H9 (cell line): Measurements from ENCODE around the gene ANKRD44. TPM values are rescaled to one million over a fixed set of nuclear protein-coding genes. Genes with fewer than 3 reads are reported as not detected.

Experiments
- DNase-seq: peaks from one replicate; pipeline ENCODE4 v3.0.0-alpha.2; 2017
- H2AFZ ChIP-seq: one replicate; pipeline ENCODE4 v1.6.1; 2013; ENCODE audit warnings: mild to moderate bottlenecking, low read length, control low read depth, moderate library complexity
- H2AK5ac ChIP-seq: 2 replicates; pipeline ENCODE4 v1.6.1; 2013; ENCODE audit warnings: low read length, control low read depth, mixed read lengths; ENCODE audit not compliant: insufficient read length
- H2BK120ac ChIP-seq: one replicate; pipeline ENCODE4 v1.6.1; 2013; ENCODE audit warnings: low read depth, mild to moderate bottlenecking, low read length, control low read depth, inconsistent platforms; ENCODE audit not compliant: poor library complexity, severe bottlenecking
- H2BK12ac ChIP-seq: 2 replicates; pipeline ENCODE4 v1.6.1; 2013; ENCODE audit warnings: low read length, control low read depth, mixed read lengths, low read depth; ENCODE audit not compliant: insufficient read length
- H2BK15ac ChIP-seq: 2 replicates; pipeline ENCODE4 v1.6.1; 2013; ENCODE audit warnings: low read depth, low read length, control low read depth
- H2BK20ac ChIP-seq: one replicate; pipeline ENCODE4 v1.6.1; 2013; ENCODE audit warnings: low read depth, mild to moderate bottlenecking, low read length, control low read depth, inconsistent platforms; ENCODE audit not compliant: poor library complexity, severe bottlenecking
- H2BK5ac ChIP-seq: 2 replicates; pipeline ENCODE4 v1.6.1; 2013; ENCODE audit warnings: low read length, control low read depth, mixed read lengths; ENCODE audit not compliant: insufficient read length
- H3K14ac ChIP-seq: 2 replicates; pipeline ENCODE4 v1.6.1; 2013; ENCODE audit warnings: low read length, control low read depth; ENCODE audit not compliant: insufficient read depth
- H3K18ac ChIP-seq: 2 replicates; pipeline ENCODE4 v1.6.1; 2013; ENCODE audit warnings: low read depth, mild to moderate bottlenecking, mixed read lengths, low read length, control low read depth; ENCODE audit not compliant: insufficient read length
- H3K23ac ChIP-seq: 2 replicates; pipeline ENCODE4 v1.6.1; 2013; ENCODE audit warnings: low read length, control low read depth, mixed read lengths, low read depth; ENCODE audit not compliant: insufficient read length
- H3K23me2 ChIP-seq: 2 replicates; pipeline ENCODE4 v1.6.1; 2013; ENCODE audit warnings: low read depth, mild to moderate bottlenecking, mixed read lengths, low read length, control low read depth; ENCODE audit not compliant: insufficient read length, poor library complexity, severe bottlenecking
- H3K27ac ChIP-seq: 2 replicates; pipeline ENCODE4 v1.5.1; 2013; ENCODE audit warnings: low read length, control low read depth, mixed read lengths, low read depth; ENCODE audit not compliant: insufficient read length
- H3K27me3 ChIP-seq: 2 replicates; pipeline ENCODE4 v1.6.1; 2013; ENCODE audit warnings: low read length, control low read depth, inconsistent platforms; ENCODE audit not compliant: insufficient read depth
- H3K4ac ChIP-seq: 2 replicates; pipeline ENCODE4 v1.6.1; 2013; ENCODE audit warnings: low read depth, mild to moderate bottlenecking, control low read depth, inconsistent platforms, low read length, moderate library complexity
- H3K4me1 ChIP-seq: 2 replicates; pipeline ENCODE4 v1.6.1; 2013; ENCODE audit warnings: low read length, control low read depth, inconsistent platforms; ENCODE audit not compliant: insufficient read depth
- H3K4me2 ChIP-seq: 2 replicates; pipeline ENCODE4 v1.6.1; 2013; ENCODE audit warnings: low read length, control low read depth, mixed read lengths; ENCODE audit not compliant: insufficient read length, insufficient read depth
- H3K56ac ChIP-seq: 2 replicates; pipeline ENCODE4 v1.6.1; 2013; ENCODE audit warnings: low read depth, mild to moderate bottlenecking, mixed read lengths, low read length, control low read depth; ENCODE audit not compliant: insufficient read length
- H3K79me1 ChIP-seq: 2 replicates; pipeline ENCODE4 v1.6.1; 2013; ENCODE audit warnings: low read depth, mild to moderate bottlenecking, moderate library complexity, low read length, control low read depth, inconsistent platforms; ENCODE audit not compliant: insufficient read depth, poor library complexity, severe bottlenecking
- H3K79me2 ChIP-seq: 2 replicates; pipeline ENCODE4 v1.6.1; 2013; ENCODE audit warnings: low read length, control low read depth, inconsistent platforms; ENCODE audit not compliant: insufficient read depth
- H3K9ac ChIP-seq: 2 replicates; pipeline ENCODE4 v1.6.1; 2013; ENCODE audit warnings: low read length, control low read depth, mixed read lengths; ENCODE audit not compliant: insufficient read length; ENCODE audit errors: extremely low read depth
- H3K9me3 ChIP-seq: one replicate; pipeline ENCODE4 v1.6.1; 2013; ENCODE audit warnings: low read depth, low read length, inconsistent platforms; ENCODE audit not compliant: control insufficient read depth
- H3T11ph ChIP-seq: one replicate; pipeline ENCODE4 v1.6.1; 2013; ENCODE audit warnings: mild to moderate bottlenecking, low read length, control low read depth, inconsistent platforms
- H4K20me1 ChIP-seq: one replicate; pipeline ENCODE4 v1.6.1; 2013; ENCODE audit not compliant: control insufficient read depth, insufficient read length, insufficient read depth
- H4K5ac ChIP-seq: 2 replicates; pipeline ENCODE4 v1.6.1; 2013; ENCODE audit warnings: low read depth, mild to moderate bottlenecking, mixed read lengths, low read length, control low read depth; ENCODE audit not compliant: insufficient read length
- H4K8ac ChIP-seq: replicated peaks from 2 replicates; pipeline ENCODE4 v1.6.1; 2013; ENCODE audit warnings: low read length, control low read depth, mixed read lengths, low read depth; ENCODE audit not compliant: insufficient read length
- H4K91ac ChIP-seq: 2 replicates; pipeline ENCODE4 v1.6.1; 2013; ENCODE audit warnings: low read depth, mild to moderate bottlenecking, moderate library complexity, mixed read lengths, low read length, control low read depth; ENCODE audit not compliant: insufficient read length
- H3K27ac Mint-ChIP-seq, 3 experiments: 2 replicates in 2 of 3; 3 replicates in 1 of 3; pipeline ENCODE4 v1.8.0; 2020 to 2021; ENCODE audit warnings: mixed read lengths in 3 of 3, mild to moderate bottlenecking in 1 of 3, moderate library complexity in 1 of 3
- H3K27me3 Mint-ChIP-seq: 2 replicates; pipeline ENCODE4 v1.8.0; 2021; ENCODE audit warnings: low read depth, mild to moderate bottlenecking, moderate library complexity, mixed read lengths
- H3K36me3 Mint-ChIP-seq, 3 experiments: 2 replicates in 2 of 3; 3 replicates in 1 of 3; pipeline ENCODE4 v1.8.0; 2020 to 2021; ENCODE audit warnings: low read depth in 3 of 3, mixed read lengths in 3 of 3; ENCODE audit not compliant: insufficient read depth in 1 of 3
- H3K4me1 Mint-ChIP-seq, 2 experiments: 2 replicates each; pipeline ENCODE4 v1.8.0; 2020; ENCODE audit warnings: mixed read lengths in 2 of 2
- H3K4me3 Mint-ChIP-seq, 2 experiments: 2 replicates in 1 of 2; 3 replicates in 1 of 2; pipeline ENCODE4 v1.8.0; 2020 to 2021; ENCODE audit warnings: mild to moderate bottlenecking in 2 of 2, mixed read lengths in 2 of 2, moderate library complexity in 1 of 2
- H3K9me3 Mint-ChIP-seq, 2 experiments: 2 replicates in 1 of 2; 3 replicates in 1 of 2; pipeline ENCODE4 v1.8.0; 2020; ENCODE audit warnings: mild to moderate bottlenecking in 2 of 2, mixed read lengths in 2 of 2, moderate library complexity in 1 of 2
- WGBS: extraction: QIAGEN DNeasy Blood & Tissue Kit; methylation state at CpG from one replicate; pipeline ENCODE4 v1.1.7; 2013; ENCODE audit warnings: missing lambda C conversion rate, low lambda C conversion rate, mixed read lengths; ENCODE audit not compliant: insufficient read length; ENCODE audit errors: extremely low coverage; 5-methylcytosine and 5-hydroxymethylcytosine counted together
- total RNA-seq: library from RNA; stranded (reverse); gene quantifications from 2 replicates; pipeline ENCODE4 v1.2.1, GENCODE V29; 2021
- TF ChIP-seq, protein P1 (sequence below): fragments of 200-600 bp; sonication (generic); conservative IDR thresholded peaks from 3 replicates; pipeline ENCODE4 v1.8.0; 2021; ENCODE audit warnings: antibody characterized with exemption, mild to moderate bottlenecking

ANKRD44 gene
- total RNA-seq, 1 experiment from 2014 or later, result 1.9 TPM

DNA sequence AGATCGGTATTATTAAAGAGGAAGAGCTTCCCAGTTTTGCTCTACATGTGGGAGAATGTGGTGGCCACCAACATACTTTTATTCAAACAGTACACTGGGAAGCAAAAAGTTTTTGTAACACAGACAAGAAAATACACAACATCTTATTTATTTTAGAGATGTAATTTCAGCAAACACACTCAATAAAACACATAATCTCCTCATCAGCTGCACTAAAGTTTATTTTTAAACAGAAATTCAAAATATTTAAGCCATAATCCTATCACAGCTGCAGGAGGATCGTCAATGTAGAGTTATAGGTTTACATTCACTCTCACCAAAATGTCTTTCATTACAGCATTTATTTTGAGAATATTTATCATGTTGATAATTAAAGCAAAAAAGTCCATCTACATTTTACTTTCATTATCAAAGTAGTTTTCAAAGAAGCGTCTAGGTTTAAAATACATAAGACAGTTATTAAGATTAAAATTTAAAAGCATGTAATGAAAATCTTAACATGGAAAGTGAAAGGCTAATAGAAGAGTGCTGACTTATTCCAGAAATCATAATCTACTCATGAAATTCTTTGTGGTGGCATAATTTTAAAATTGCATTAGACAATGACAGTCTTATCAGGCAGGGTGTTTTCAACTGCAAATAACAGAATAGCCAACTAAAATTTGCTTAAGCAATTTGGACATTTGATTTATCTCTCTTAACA is 61.0 kb downstream of the ANKRD44 start:
- Histone ChIP-seq H3K4me1 (no peaks in the 10 kb centered on the region; the same call in 1 of the 2 replicates), H3K4me2 (no peak overlapping the region), H2AFZ (no peak overlapping the region), H2AK5ac (no peak overlapping the region), H3K14ac (no peak overlapping the region), H4K91ac (no peak overlapping the region), H3K56ac (no peak overlapping the region), H4K20me1 (no peaks in the 10 kb centered on the region), H3K27me3 (no peaks in the 10 kb centered on the region), H2BK20ac (no peak overlapping the region), H3T11ph (no peak overlapping the region), H3K27ac (no peak overlapping the region), H4K5ac (no peak overlapping the region), H3K79me1 (no peaks in the 10 kb centered on the region), H2BK15ac (no peak overlapping the region), H2BK120ac (no peak overlapping the region), H3K9me3 (no peaks in the 10 kb centered on the region), H3K23me2 (no peaks in the 10 kb centered on the region), H3K9ac (no peak overlapping the region), H2BK5ac (no peak overlapping the region), H4K8ac (no peak overlapping the region), H3K18ac (no peak overlapping the region), H2BK12ac (no peak overlapping the region), H3K23ac (no peak overlapping the region), H3K79me2 (no peaks in the 10 kb centered on the region), H3K4ac (no peak overlapping the region)
- no peaks in the 10 kb centered on the region; the same call in 1 of the 2 replicates for H3K27me3 Mint-ChIP-seq
- H3K4me3 Mint-ChIP-seq, result no peak overlapping the region
- no CpG with 5 or more reads among the region's 3 CpGs for WGBS
- H3K36me3 Mint-ChIP-seq, result no peaks in the 10 kb centered on the region
- no peaks in the 10 kb centered on the region; a peak in 1 of 5 replicates for H3K9me3 Mint-ChIP-seq
- DNase-seq, result no peak
- TF ChIP-seq, protein P1, sequence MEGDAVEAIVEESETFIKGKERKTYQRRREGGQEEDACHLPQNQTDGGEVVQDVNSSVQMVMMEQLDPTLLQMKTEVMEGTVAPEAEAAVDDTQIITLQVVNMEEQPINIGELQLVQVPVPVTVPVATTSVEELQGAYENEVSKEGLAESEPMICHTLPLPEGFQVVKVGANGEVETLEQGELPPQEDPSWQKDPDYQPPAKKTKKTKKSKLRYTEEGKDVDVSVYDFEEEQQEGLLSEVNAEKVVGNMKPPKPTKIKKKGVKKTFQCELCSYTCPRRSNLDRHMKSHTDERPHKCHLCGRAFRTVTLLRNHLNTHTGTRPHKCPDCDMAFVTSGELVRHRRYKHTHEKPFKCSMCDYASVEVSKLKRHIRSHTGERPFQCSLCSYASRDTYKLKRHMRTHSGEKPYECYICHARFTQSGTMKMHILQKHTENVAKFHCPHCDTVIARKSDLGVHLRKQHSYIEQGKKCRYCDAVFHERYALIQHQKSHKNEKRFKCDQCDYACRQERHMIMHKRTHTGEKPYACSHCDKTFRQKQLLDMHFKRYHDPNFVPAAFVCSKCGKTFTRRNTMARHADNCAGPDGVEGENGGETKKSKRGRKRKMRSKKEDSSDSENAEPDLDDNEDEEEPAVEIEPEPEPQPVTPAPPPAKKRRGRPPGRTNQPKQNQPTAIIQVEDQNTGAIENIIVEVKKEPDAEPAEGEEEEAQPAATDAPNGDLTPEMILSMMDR, result no peak
- no peak overlapping the region for H3K27ac Mint-ChIP-seq
- no peaks in the 10 kb centered on the region for H3K4me1 Mint-ChIP-seq
